WI38 (cell line): Measurements from ENCODE around the gene ADAM23.

Source experiments
- H3K4me3 ChIP-seq: 2 replicates; pipeline ENCODE4 v1.5.1; 2011; ENCODE audit warnings: low read depth, mild to moderate bottlenecking, control low read depth, low read length
- CTCF ChIP-seq: IDR thresholded peaks from 2 replicates; pipeline ENCODE4 v1.5.1; 2012; ENCODE audit warnings: low read depth, mild to moderate bottlenecking, control low read depth, low read length

The ADAM23 gene

GRCh38 chr2:206502729-206503128 lies 59.4 kb downstream of the ADAM23 start:
- H3K4me3 ChIP-seq: no peak overlapping the region
- TF ChIP-seq CTCF: no peak

GRCh38 chr2:206511283-206511682 lies 68.0 kb downstream of the ADAM23 start:
- no peak overlapping the region for H3K4me3 ChIP-seq
- no peak for TF ChIP-seq CTCF

- no peak overlapping the region for H3K4me3 ChIP-seq
- TF ChIP-seq CTCF: no peak
Observed at GRCh38 chr2:206512999-206513398, 69.7 kb downstream of the ADAM23 start.

GRCh38 chr2:206515580-206515979 lies 72.2 kb downstream of the ADAM23 start:
- H3K4me3 ChIP-seq: no peak overlapping the region
- TF ChIP-seq CTCF: no peak

GRCh38 chr2:206518997-206519396 lies 75.7 kb downstream of the ADAM23 start:
- no peak for TF ChIP-seq CTCF
- no peak overlapping the region for H3K4me3 ChIP-seq

- no peak for TF ChIP-seq CTCF
- no peak overlapping the region for H3K4me3 ChIP-seq
Observed at GRCh38 chr2:206520450-206520849, 77.1 kb downstream of the ADAM23 start.

- no peak overlapping the region for H3K4me3 ChIP-seq
Observed at GRCh38 chr2:206521115-206521514, 77.8 kb downstream of the ADAM23 start.

More at GRCh38 chr2:206521115-206521514, 77.8 kb downstream of the ADAM23 start:
- no peak for TF ChIP-seq CTCF
